ENCODE results near the gene TRAPPC14. TPM values are rescaled to one million over a fixed set of nuclear protein-coding genes. Genes with fewer than 3 reads are reported as not detected.
A peak's percentile ranks its signal among the peaks of the same experiment; 100 is the strongest.
"Not testable (repeated sequence)": the region's sequence is repeated elsewhere in the genome, so short reads cannot be mapped to it uniquely, and the experiment has no call there.

TRAPPC14 gene
- total and polyA plus RNA-seq, 9 of the 15 experiments (the other 6 are each of a cell fraction or from before 2014, with no cell fraction given), result 0.42 to 45.9 (median 18.2) TPM

DNA sequence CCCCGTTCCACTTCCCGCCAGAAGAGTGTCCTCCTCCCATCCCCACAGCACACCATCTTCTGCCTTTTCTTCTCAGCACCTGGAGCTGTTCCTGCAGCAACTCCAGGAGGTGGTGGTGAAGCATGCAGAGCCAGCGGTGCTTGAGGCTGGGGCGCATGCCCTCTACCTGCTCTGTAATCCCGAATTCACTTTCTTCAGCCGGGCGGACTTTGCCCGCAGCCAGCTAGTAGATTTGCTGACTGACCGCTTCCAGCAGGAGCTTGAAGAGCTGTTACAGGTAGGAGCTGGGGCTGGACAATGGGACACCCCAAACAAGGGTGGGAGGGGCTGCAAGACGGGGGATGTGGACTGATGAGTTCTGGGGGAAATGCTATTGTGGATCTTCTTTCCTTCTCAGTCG is 42.2 kb upstream of the TRAPPC14 start:
- peak overlapping the region; percentile 94; the same call in 1 of the 2 replicates for H3K4me2 ChIP-seq (ENCODE audit: insufficient read depth, low read length)
- H3K27ac ChIP-seq (ENCODE audit: extremely low read depth, low read depth, low read length), result no peak overlapping the region
- no peak for DNase-seq (ENCODE audit: extremely low read depth in 1 of 4, low spot score in 3 of 4)
- no peaks in the 10 kb centered on the region for H3K36me3 ChIP-seq (ENCODE audit: control insufficient read depth, insufficient read depth, low read length)
- peaks cover 17 to 24% of the 10 kb centered on the region in 2 experiments; a peak in 4 of 5 replicates for H3K4me1 ChIP-seq (replicated peaks in 1 of 2; ENCODE audit: control insufficient read depth in 2 of 2, insufficient read depth in 2 of 2, low read length in 2 of 2)
- no peak for FAIRE-seq
- intact Hi-C loops (cut with micrococcal nuclease), result no loop called here
- no TSS peak for BruUV-seq (replicated peaks)
- peak overlapping the region in 1 of 2 experiments; percentile 84; a peak in 2 of 4 replicates for H3K9ac ChIP-seq (ENCODE audit: insufficient read depth in 1 of 2, low read depth in 2 of 2, low read length in 2 of 2)
- no peaks in the 10 kb centered on the region for H3K9me3 ChIP-seq (replicated peaks; ENCODE audit: control insufficient read depth, insufficient read depth, low read depth, low read length)
- H3K79me2 ChIP-seq (ENCODE audit: control insufficient read depth, insufficient read depth, low read length), result no peaks in the 10 kb centered on the region
- in situ Hi-C loops (cut with MboI), result no loop called here
- no peaks in the 10 kb centered on the region for H3K27me3 ChIP-seq (ENCODE audit: control insufficient read depth in 2 of 2, insufficient read depth in 2 of 2, low read length in 2 of 2)
- no peak overlapping the region; the same call in 1 of the 2 replicates for H2AFZ ChIP-seq (ENCODE audit: low read depth, low read length)
- TF ChIP-seq, protein P1, sequence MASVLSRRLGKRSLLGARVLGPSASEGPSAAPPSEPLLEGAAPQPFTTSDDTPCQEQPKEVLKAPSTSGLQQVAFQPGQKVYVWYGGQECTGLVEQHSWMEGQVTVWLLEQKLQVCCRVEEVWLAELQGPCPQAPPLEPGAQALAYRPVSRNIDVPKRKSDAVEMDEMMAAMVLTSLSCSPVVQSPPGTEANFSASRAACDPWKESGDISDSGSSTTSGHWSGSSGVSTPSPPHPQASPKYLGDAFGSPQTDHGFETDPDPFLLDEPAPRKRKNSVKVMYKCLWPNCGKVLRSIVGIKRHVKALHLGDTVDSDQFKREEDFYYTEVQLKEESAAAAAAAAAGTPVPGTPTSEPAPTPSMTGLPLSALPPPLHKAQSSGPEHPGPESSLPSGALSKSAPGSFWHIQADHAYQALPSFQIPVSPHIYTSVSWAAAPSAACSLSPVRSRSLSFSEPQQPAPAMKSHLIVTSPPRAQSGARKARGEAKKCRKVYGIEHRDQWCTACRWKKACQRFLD (CRISPR knock-in tag; IDR thresholded peaks at IDR 0.05), result peak; percentile 8; the same call in 1 of the 2 replicates
- no peak for TF ChIP-seq PRMT5 (CRISPR knock-in tag; IDR thresholded peaks at IDR 0.05)
- 43% methylated on average over 11 of the region's 11 CpGs for WGBS (ENCODE audit: insufficient coverage, low coverage, missing lambda C conversion rate)
- ChIA-PET POLR2A (interaction anchor here (1.3 to 3.8 kb wide), 4 partner anchors 8 to 68 kb away, joined by 5 to 14 read pairs (median 13); no protein-coding TSS in a partner anchor), CTCF (ENCODE audit: low intra/inter-chr PET ratio) (no interaction called here)
- H3K4me3 ChIP-seq, result no peak overlapping the region
- no peaks in the 10 kb centered on the region for H3K9me1 ChIP-seq (ENCODE audit: control insufficient read depth, insufficient read depth, low read length)
- no peaks in the 10 kb centered on the region for H4K20me1 ChIP-seq (replicated peaks; ENCODE audit: control insufficient read depth, insufficient read depth, low read length)
- ATAC-seq, result no peak; the same call in 2 of the 3 replicates

DNA sequence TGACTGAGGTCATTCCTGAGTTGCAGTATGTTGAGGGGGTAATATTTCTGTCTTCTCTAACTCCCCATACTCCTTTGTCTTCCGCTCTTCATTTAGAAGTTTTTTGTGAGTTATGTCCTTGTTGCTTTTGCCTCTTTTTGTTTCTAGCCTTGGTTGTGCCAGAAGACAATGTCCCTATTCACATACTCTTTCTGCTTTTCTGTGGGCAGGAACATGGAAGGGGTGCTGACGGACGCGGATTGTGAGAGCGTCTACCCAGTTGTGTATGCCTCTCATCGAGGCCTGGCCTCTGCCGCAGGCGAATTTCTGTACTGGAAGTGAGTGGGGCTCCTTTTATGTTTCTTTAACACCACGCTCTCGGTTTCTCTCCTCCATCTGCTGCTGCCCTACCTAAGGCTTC is 39.7 kb upstream of the TRAPPC14 start:
- no peak for FAIRE-seq
- POLR2A ChIA-PET, result interaction anchor here (1.1 kb wide), 1 partner anchor 13 kb away, joined by 4 read pairs; no protein-coding TSS in a partner anchor

GRCh38 chr7:100195901-100196322 is 37.4 kb upstream of the TRAPPC14 start:
- H3K4me3 ChIP-seq; CTCF ChIA-PET (ENCODE audit: low intra/inter-chr PET ratio); H3K27me3 ChIP-seq (ENCODE audit: control insufficient read depth in 2 of 2, insufficient read depth in 2 of 2, low read length in 2 of 2); H4K20me1 ChIP-seq (replicated peaks; ENCODE audit: control insufficient read depth, insufficient read depth, low read length); FAIRE-seq; in situ Hi-C loops (cut with MboI); H3K36me3 ChIP-seq (ENCODE audit: control insufficient read depth, insufficient read depth, low read length); H3K9me3 ChIP-seq (replicated peaks; ENCODE audit: control insufficient read depth, insufficient read depth, low read depth, low read length); BruUV-seq (replicated peaks); H3K27ac ChIP-seq (ENCODE audit: extremely low read depth, low read depth, low read length); ATAC-seq; H3K4me2 ChIP-seq (ENCODE audit: insufficient read depth, low read length); DNase-seq (ENCODE audit: extremely low read depth in 1 of 4, low spot score in 3 of 4); H3K79me2 ChIP-seq (ENCODE audit: control insufficient read depth, insufficient read depth, low read length); intact Hi-C loops (cut with micrococcal nuclease); H3K9ac ChIP-seq (ENCODE audit: insufficient read depth in 1 of 2, low read depth in 2 of 2, low read length in 2 of 2); H2AFZ ChIP-seq (ENCODE audit: low read depth, low read length); H3K9me1 ChIP-seq (ENCODE audit: control insufficient read depth, insufficient read depth, low read length): not testable (repeated sequence)
- 87% methylated on average over 6 of the region's 6 CpGs for WGBS (ENCODE audit: insufficient coverage, low coverage, missing lambda C conversion rate)
- POLR2A ChIA-PET, result interaction anchor here (0.6 kb wide), 1 partner anchor 10 kb away, joined by 3 read pairs; no protein-coding TSS in a partner anchor
- H3K4me1 ChIP-seq (replicated peaks in 1 of 2; ENCODE audit: control insufficient read depth in 2 of 2, insufficient read depth in 2 of 2, low read length in 2 of 2), result peaks cover 17 to 20% of the 10 kb centered on the region in 2 experiments; a peak in 4 of 5 replicates

More for the DNA sequence above, 39.7 kb upstream of the TRAPPC14 start:
- no TSS peak for BruUV-seq (replicated peaks)
- no peak for TF ChIP-seq BRF2 (IDR thresholded peaks at IDR 0.05; ENCODE audit: borderline replicate concordance, insufficient read depth, insufficient read length)
- no peak for TF ChIP-seq ZFP1 (CRISPR knock-in tag; IDR thresholded peaks at IDR 0.05)
- TF ChIP-seq SMARCE1 (IDR thresholded peaks at IDR 0.05), result no peak
- intact Hi-C loops (cut with micrococcal nuclease), result no loop called here
- Histone ChIP-seq H3K4me3 (no peak overlapping the region), H3K4me1 (replicated peaks in 1 of 2; ENCODE audit: control insufficient read depth in 2 of 2, insufficient read depth in 2 of 2, low read length in 2 of 2) (peaks cover 17 to 24% of the 10 kb centered on the region in 2 experiments; a peak in 4 of 5 replicates), H3K79me2 (ENCODE audit: control insufficient read depth, insufficient read depth, low read length) (no peaks in the 10 kb centered on the region), H3K27me3 (ENCODE audit: control insufficient read depth in 2 of 2, insufficient read depth in 2 of 2, low read length in 2 of 2) (no peaks in the 10 kb centered on the region), H3K9me1 (ENCODE audit: control insufficient read depth, insufficient read depth, low read length) (no peaks in the 10 kb centered on the region), H3K27ac (ENCODE audit: extremely low read depth, low read depth, low read length) (no peak overlapping the region), H3K4me2 (ENCODE audit: insufficient read depth, low read length) (no peak overlapping the region), H3K9me3 (replicated peaks; ENCODE audit: control insufficient read depth, insufficient read depth, low read depth, low read length) (no peaks in the 10 kb centered on the region), H3K9ac (ENCODE audit: insufficient read depth in 1 of 2, low read depth in 2 of 2, low read length in 2 of 2) (0 out of 4 replicates have a peak overlapping the region, but pooled peaks of 1 of the 2 experiments have one; percentile 38), H4K20me1 (replicated peaks; ENCODE audit: control insufficient read depth, insufficient read depth, low read length) (no peaks in the 10 kb centered on the region), H3K36me3 (ENCODE audit: control insufficient read depth, insufficient read depth, low read length) (no peaks in the 10 kb centered on the region), H2AFZ (ENCODE audit: low read depth, low read length) (peak overlapping the region; percentile 71)
- DNase-seq (ENCODE audit: extremely low read depth in 1 of 4, low spot score in 3 of 4), result no peak
- 85% methylated on average over 10 of the region's 10 CpGs for WGBS (ENCODE audit: insufficient coverage, low coverage, missing lambda C conversion rate)
- in situ Hi-C loops (cut with MboI), result no loop called here
- CTCF ChIA-PET (ENCODE audit: low intra/inter-chr PET ratio), result no interaction called here
- ATAC-seq, result no peak
